Caki2 (cell line): ENCODE results near the gene RAB40A. TPM values are rescaled to one million over a fixed set of nuclear protein-coding genes. Genes with fewer than 3 reads are reported as not detected.
"Not testable (repeated sequence)": the region's sequence is repeated elsewhere in the genome, so short reads cannot be mapped to it uniquely, and the experiment has no call there.

Source experiments
- DNase-seq: peaks from one replicate; pipeline ENCODE4 v3.0.0-alpha.2; 2015; ENCODE audit warnings: low read depth
- in situ Hi-C: cut with HindIII; loops from 2 replicates; pipeline ENCODE4 v1.10.0; 2016; ENCODE audit warnings: low sequenced_read_pairs, low pct_unique_long_range_greater_than_20kb, mixed read lengths
- total RNA-seq: library from RNA; depleted of rRNA; stranded (reverse); fragments of >200 nt; shearing (Covaris generic); gene quantifications from 2 replicates; pipeline ENCODE4 v1.2.3, GENCODE V29; 2014; ENCODE audit warnings: low replicate concordance; rRNA removed

RAB40A gene
- total RNA-seq, 1 experiment from 2014 or later = not detected

DNA sequence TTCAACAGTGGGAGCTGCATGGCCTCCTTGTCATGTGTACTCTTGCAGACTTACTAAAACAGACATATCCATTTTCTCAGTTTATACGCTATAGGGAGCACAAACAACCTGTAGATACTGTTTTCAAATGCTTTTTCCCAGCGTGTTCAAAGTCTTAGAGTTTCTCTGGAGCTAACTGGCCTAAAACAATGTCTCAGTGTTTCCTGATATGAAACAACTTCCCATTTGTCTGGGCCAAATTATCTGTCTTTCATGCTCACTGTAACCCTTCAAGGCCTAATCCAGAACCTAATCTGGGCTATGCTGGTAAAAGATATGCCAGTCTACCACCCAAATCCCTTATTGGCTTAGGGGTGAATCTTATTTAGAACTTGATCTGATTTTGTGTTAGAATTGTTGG, 38.8 kb downstream of the RAB40A start:
- DNase-seq = no peak
- in situ Hi-C loops = no loop called here

DNA sequence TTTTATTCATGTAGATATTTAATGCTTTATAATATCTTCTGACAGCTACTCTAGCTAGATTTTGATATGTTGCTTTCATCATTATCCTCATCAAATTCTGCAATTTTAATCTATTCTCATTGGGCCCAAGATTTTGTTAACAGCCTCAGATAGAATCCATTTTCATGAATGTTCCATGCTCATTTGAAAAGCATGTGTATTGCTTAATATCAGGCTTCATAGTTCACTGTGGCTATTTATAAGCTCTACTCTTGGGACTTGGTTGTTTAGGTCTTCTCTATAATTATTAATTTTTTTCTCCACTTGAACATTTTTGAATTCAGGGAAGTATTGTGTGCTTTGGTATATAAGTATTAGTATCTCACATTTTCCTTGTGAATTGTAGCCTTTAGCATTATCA, 41.8 kb downstream of the RAB40A start:
- no peak for DNase-seq
- in situ Hi-C loops = no loop called here

DNA sequence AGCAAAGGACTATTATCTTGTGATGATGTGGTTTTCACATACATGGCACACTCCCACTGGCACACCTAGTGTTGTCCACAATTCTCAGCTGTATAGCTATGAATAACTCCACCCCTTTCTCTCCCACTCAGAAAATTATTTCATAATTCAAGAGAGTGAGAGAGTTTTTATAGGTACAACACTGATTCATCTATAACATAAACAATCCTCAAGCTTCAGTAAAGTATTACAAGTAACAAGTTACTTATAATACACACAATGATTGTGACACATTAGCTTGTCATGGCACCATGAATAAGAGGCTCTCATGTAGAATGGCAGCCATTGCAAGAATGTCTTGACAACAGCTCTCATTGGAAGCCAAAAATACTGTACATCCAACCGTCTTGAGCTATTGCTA, 43.9 kb downstream of the RAB40A start:
- DNase-seq = no peak
- in situ Hi-C loops = no loop called here

DNA sequence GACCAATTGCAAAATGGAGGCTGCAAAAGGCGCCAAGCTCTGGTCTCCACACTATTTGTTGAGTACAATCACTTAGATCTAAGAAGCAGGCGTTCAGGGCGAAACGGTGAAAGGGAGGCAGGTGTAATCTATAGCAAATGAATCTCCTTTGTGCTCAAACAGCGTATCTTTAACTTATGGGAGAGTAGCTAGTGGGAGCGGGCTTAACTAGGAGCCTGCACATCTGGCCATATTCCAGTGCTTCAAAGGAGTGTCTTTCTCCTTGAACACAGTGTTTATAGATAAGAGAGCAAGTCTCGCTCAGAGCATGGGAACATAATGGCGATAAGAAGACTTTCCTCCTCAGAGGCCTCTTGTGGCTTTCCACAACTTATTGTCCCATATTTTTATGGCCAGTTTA, 49.3 kb downstream of the RAB40A start:
- DNase-seq, in situ Hi-C loops: not testable (repeated sequence)

DNA sequence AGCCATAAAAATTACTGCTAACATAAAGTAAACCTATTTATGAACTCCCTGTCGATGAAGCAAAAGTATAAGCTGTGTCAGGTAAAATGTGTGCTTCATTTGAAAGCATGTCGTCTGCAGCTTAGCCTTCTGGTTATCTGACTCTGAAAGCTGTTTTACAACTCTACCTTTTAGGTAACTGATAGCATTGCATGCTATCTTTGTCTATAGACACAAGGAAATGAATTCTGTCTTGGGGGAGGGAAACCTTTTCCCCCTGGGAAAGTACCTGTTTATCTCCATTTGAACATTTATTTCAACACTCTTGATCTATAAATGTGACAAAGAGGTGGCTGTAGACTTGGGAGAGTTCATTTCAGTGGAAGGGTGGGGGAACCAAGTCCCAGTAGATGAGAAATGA, 51.4 kb downstream of the RAB40A start:
- no peak for DNase-seq
- in situ Hi-C loops = no loop called here

DNA sequence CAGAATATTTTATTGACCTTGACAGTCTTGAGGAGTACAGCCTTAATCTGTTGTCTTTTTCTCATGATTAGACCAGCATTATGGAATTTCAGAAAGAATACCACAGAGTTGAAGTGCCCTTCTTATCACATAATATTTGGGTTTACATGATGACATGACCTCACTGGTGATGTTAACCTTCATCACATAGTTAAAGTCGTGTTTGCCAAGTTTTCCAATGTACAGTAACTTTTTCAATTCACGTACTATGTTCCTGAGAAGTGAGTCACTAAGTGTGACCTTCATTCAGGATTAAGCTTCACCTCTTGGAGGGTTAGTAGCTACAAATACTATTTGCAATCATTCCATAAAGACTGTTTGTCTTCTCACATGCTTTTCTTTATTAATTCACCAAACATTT, 52.1 kb downstream of the RAB40A start:
- in situ Hi-C loops = no loop called here
- DNase-seq = no peak

DNA sequence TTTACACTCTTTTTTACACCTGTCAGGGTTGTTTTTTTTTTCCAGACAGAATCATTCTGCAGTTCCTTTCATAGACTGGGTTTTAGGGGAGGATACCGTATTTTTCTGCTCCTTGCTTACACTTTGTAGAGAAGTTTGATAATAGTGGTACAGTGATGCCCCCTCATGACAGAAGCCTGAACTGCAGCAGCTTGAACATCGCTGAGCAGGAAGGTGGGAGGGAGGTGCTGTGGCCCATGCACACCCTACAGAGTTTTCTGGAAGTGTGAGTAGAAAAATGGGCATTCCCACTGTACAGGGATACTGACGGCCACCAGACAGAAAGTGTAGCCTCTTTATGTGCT, 54.5 kb downstream of the RAB40A start:
- in situ Hi-C loops = no loop called here
- peak; percentile 72 for DNase-seq

DNA sequence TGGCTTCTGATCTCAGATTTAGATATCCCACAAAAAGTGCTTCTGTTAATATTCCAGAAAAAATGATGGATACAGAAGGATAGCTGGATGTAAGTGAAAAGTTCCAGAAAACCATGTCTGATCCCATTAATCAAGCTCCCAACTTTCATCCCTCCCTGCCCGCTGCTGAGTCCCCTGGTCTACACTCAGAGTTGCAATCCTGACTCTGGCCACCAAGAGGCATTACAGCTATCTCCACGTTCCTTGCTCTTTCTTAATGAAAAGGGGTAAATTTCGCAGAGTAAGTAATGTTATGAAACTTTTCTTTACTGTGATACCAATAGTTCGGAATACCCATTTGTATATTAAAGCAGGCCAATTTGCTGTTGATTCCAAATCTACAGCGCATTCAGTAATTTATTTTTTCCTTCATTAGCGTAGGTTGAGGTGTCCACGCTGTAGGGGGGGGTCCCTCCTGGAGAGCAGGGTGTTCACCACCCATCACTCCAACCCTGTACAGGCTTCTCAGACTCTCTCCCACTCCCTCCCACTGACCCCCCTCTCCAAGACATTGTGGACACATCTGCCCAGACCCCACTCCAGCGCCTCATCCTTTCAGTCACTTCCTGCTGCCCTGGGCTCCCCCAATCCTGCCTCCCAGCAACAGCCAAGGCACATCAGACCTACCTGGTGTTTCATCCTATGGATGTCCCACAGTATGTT, 55.1 kb downstream of the RAB40A start:
- DNase-seq = peak; percentile 22
- in situ Hi-C loops = no loop called here

DNA sequence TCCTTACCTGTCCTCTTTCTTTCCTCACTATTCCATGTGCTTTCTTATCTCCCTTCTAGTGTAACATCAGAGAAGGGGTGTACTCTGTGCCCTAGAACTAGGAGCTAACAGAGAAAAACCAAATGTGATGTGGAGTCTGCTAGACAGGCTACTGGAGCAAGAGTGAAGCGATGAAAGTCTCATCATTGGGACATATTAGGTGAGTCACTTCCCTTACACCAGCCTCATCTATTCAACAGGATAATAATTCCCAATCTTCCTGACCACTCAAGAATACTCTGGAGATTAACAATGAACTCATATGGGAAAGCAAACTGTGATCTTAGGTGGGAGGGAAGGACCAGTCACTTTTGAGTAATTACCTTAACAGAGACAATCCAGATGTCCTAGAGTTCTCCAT, 58.1 kb downstream of the RAB40A start:
- DNase-seq = no peak
- in situ Hi-C loops = no loop called here

DNA sequence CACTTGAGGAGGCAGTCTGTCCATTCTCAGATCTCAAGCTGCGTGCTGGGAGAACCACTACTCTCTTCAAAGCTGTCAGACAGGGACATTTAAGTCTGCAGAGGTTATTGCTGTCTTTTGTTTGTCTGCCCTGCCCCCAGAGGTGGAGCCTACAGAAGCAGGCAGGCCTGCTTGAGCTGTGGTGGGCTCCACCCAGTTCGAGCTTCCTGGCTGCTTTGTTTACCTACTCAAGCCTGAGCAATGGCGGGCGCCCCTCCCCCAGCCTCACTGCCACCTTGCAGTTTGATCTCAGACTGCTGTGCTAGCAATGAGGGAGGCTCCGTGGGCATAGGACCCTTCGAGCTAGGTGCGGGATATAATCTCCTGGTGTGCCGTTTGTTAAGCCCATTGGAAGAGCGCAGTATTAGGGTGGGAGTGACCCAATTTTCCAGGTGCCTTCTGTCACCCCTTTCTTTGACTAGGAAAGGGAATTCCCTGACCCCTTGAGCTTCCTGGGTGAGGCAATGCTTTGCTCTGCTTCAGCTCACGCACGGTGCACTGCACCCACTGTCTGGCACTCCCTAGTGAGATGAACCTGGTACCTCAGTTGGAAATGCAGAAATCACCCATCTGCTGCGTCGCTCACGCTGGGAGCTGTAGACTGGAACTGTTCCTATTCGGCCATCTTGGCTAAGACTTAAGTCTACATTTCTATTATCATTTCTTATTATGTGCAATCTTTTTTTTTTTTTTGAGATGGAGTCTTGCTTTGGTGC, 59.1 kb downstream of the RAB40A start:
- in situ Hi-C loops = not testable (repeated sequence)
- peak; percentile 54 for DNase-seq

DNA sequence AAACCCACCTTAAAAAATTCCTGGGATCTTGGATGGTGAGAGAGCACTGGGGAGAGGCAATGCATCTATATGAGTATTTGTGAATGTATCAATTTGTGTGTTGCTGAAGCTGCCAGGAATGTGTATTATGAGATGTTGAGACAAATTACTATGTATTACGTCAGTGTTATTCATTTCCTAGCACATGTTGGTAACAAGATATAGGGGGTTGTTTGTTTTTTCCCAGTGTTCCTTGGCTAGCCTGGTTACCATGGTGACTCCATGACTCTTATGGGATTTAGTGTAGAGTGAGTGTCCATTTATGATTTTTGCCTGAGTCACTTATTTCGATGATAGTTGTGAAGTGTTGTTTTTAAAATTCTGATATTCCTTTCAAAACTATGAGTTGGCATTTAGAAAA, 65.6 kb downstream of the RAB40A start:
- in situ Hi-C loops = no loop called here

More for the DNA sequence above, 65.6 kb downstream of the RAB40A start:
- DNase-seq = peak; percentile 15

Other genes with a start within 250 kb of the RAB40A start
- not detected in 2 replicates for gene TCEAL5, start 242.7 kb downstream of the RAB40A start, total RNA-seq
- 12.2 and 15.0 TPM in 2 replicates for gene BEX2, start 208.5 kb downstream of the RAB40A start, total RNA-seq
- gene TCEAL7, start 189.2 kb downstream of the RAB40A start, total RNA-seq = not detected in 2 replicates
- gene TCEAL9, start 163.0 kb downstream of the RAB40A start, total RNA-seq = 52.9 and 53.6 TPM in 2 replicates
- 289 and 328 TPM in 2 replicates for gene BEX3, start 143.0 kb downstream of the RAB40A start, total RNA-seq
- 16.6 and 25.7 TPM in 2 replicates for gene TCEAL4, start 66.0 kb upstream of the RAB40A start, total RNA-seq
- not detected in 2 replicates for gene TCEAL3, start 88.5 kb upstream of the RAB40A start, total RNA-seq
- gene TCEAL1, start 109.5 kb upstream of the RAB40A start, total RNA-seq = 18.4 and 18.9 TPM in 2 replicates
- gene MORF4L2, start 167.2 kb upstream of the RAB40A start, total RNA-seq = 831 and 930 TPM in 2 replicates
- gene TMEM31, start 191.4 kb upstream of the RAB40A start, total RNA-seq = not detected in 2 replicates